HG03196 (cell line): ENCODE results near the gene HIVEP2.

Experiments used
- ATAC-seq: cut with Tn5 transposase; IDR thresholded peaks from one replicate; pipeline ENCODE4 v1.9.1; 2021; ENCODE audit not compliant: unreplicated experiment

HIVEP2 gene

DNA sequence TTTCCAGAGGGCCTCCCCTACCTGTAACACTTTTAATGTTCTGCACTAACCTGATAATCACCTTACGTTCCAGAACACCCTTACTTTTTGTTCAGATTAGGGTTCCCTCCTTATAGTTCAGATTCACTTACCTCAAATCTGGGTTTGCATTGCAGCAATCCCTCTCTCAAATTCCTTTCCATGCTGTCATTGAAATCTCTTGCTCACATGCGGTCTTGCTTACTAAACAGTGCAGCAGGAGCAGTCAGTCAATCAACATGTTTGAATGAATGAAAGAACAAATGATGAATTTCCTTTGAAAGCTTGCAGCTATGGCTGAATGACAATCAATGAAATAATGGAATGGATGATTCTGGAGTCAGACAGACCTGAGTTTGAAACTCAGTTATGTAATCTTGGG is 200.1 kb downstream of the HIVEP2 start:
- no peak for ATAC-seq

DNA sequence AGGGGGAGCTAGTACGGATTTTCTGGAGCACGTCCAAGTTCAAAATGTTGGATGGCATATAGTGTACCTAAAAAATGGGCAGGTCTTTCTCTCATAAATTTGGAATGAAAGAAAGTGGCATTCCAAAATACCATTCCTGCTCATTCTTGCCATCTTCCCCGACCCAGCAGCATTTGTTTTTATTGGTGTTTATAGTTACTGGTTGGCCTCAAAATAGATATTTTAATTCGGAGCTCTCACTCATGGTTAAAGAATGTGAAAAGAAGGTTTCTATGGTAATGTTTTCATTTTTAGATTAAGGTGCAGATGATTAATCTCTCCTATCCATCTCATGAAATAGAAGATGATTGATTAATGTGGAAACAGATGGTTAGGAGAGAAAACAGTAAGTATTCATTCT is 204.5 kb downstream of the HIVEP2 start:
- ATAC-seq: no peak

DNA sequence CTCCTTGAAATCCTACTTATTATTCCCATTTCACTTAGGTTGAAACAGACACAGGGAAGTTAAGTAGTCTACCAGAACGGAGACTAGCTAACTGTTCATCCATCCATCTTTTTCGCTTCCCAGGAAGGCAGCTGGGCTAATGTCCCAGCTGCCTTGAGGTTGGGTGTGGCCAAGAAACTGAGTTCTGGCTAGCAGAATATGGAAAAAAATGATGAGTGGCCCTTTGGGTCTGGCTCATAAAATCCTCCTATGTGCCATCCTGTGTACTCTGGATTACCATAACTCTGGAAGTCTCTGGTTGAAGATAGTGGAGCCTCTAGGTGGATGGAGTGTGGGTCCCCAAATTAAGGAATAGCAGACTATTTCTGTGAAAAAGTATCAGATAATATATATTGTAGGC is 206.2 kb downstream of the HIVEP2 start:
- ATAC-seq: no peak

DNA sequence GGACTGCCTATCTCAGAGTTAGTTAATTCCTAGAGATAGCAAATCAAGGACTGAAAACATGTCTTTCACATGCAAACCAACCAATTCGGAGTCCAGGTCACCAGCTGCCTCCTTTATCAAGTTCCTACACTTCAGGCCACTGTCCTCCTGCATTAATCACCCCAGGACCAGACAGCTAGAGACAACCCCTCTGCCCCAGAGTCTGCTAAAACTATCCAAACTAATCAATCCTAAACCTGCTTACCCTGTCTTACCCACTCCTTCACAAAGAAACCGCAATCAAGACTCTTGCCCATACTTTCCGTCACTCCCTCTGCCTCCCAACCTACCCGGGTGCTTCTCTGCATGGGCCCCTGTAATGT is 207.0 kb downstream of the HIVEP2 start:
- no peak for ATAC-seq

DNA sequence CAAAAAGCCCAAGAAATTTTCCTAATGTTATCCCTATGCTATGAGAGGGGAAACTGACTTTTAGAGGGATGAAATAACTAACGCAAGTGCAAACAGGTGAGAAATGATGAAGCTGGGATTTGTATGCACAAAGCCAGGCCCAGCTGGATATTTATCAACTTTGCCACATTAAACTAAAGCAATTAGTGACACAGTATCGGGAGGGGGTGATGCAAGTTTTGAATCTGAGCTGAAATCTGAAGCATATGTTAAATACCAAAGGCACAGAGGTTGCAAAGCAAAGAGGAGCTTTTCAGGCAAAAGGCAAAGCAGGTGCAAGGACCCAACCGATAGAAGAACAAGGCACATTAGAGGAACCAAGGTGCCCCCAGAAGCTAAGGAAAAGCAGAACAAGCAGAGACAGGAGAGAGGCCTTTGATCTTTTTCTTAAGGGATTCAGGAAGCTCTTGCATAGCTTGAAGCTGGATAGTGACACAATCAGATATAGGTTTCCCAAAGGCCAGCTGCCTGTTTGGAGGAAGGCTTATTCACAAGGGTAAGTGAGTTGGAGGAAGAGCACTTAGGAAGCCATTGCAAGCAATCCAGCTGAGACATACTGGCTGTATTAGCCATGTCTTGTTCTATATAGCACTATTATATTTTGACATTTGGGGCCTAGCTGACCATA is 207.5 kb downstream of the HIVEP2 start:
- ATAC-seq: no peak

DNA sequence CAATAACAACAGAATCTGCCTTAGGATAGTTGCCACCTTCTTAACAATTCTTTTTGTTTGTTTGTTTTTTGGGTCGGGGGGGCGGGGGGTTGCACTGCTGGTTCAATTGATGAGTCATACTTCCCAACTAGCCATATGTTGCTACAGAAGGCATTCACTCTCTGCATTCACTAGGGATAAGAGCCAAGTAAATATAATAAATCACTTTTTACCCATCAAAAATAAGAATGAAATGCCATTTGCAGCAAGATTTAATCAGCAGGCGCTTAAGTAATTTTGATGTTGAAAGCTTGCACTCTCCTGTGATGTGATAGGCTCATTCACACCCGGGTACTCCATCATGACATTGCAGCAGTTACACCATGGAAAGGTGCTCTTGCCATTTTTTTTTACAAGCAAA is 209.8 kb downstream of the HIVEP2 start:
- ATAC-seq: no peak

DNA sequence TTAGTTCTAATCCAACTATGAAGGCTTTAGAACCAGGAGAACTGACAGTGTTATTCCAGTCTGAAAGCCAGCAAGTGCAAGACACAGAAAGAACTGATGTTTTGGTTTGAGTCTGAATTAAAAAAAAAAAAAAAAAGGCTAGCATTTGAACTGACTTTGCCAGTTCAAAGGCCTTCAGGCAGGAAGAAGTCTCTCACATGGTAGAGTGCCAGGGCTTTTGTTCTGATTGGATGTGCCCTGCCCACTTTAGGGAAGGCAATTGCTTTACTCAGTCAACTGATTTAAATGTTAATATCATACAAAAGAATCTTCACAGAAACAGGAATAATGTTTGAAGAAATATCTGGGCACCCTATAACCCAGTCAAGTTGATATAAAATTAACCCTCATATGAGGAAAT is 212.2 kb downstream of the HIVEP2 start:
- no peak for ATAC-seq

DNA sequence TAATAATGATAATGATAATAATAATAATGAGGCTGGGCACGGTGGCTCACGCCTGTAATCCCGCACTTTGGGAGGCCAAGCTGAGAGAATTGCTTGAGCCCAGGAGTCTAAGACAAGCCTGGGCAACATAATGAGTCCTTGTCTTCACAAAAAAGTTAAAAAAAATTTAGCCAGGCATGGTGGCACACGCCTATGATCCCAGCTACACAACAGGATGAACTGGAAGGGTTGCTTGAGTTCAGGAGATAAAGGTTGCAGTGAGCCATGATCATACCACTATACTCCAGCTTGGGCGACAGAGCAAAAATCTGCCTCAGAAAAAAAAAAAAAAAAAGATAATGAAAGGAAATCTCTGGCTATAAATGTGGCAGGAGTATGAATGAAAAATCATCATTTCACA is 213.4 kb downstream of the HIVEP2 start:
- no peak for ATAC-seq

DNA sequence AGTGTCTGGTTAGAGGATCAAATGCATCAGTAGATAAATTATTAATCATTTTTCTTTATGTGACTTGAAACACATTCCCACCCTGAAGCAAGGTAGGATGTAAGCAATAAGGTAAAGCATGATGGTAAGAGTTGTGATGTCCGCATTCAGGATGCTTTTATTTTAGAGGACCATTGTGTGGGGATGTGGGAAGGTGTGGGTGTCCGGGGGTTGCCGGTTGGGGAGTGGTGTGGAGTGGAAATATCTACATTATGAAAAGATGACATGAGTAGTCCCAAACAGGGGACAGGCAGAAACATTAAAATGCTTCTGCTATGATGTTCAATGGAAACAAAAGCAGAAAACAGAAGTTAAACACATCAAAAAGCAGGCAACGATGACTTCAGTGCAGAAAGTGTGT is 215.4 kb downstream of the HIVEP2 start:
- no peak for ATAC-seq

DNA sequence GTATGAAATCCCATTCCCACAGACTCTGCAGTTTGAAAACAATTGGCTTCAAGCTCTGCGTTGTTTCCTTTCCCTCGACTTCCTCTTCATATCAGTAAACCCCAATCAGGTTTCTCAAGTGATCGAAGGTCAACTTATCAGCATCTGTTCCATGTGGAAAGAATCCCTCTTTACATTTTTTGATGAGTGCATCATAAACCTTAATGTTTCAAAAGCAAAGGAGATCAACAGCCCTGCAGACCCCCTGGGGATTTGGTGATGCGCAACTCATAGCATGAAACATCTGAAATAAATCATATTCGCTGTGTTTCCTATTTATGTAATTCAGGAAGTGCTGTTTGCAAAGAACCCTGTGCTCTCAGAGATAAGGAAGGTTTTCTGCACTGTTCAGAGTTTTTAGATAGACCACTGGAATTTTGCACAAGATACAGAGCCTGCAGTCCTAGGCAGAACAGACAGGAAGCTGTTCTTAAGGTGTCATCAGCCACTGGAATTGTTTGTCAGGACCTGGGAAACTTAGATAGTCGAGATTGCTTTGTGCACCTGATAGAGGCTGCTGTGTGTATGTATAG is 216.0 kb downstream of the HIVEP2 start:
- ATAC-seq: no peak

DNA sequence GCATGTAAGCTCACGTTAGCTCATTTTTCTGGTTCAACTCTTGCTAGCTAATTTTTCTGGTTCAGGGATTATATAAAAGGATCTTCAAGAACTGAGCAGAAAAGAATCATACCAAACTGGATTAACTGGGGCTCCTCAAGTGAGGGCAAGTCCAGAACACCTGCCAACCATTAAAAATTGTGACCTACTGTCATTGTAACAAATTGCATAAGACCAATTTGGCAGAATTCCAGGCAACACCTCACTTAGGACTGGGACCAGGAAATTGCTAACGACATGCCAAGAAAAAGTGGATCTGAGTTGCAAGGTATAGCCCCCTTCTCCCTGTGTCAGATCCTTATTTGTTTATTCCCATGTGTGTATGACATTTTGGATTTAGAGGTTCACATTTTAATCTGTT is 216.6 kb downstream of the HIVEP2 start:
- ATAC-seq: no peak

DNA sequence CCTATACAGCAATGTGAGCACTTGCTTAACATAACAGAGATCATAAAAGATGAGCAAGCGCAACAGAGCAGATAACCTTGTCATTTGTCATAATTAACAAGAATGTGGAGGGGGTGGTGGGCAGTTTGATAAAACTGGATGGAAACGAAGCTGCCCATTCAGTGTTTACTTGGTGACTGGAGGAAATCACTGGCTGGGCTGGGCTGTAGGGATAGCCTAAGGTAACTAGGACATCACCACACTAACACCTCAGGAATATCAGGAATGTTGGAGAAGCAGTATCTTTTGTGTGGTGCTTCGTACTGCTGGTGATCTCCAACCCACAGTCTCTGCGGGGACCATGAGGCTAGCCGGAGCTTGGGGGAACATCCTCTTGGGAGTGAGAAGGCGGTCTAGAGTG is 218.4 kb downstream of the HIVEP2 start:
- no peak for ATAC-seq

DNA sequence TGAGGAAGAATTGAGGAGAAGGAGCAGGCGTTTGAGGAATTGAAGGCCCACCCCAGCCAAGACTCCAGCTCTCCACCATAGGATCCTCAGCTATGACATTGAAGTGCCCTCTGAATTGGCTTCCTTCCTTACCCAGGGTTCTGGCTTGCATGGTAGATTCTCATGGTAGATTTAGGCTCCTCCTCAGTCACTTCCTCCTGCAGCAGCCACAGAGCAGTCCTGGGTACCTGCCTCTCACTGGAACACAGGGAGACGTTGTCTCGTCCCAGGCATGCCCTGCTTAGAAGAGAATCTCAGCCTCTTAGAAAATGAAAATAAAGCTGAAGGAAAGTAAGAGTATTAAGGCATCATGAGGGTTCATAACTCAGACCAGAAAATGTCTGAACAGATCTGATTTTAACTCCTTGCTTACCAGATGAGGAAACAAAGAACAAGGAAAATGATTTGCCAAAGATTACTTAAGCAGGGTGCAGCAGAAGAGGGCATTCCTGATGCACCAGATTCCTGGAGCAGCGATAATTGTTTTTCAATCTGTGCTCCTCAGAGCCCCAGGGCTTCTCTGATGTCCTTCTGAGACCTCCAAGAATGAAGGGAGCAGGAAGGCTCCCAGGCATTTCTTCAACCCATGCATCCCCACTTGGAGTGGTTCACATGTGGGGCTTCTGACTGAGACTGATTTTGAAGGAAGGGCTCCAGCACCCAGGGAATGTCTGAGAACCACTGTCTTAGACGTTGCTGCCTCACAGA is 219.8 kb downstream of the HIVEP2 start:
- no peak for ATAC-seq

DNA sequence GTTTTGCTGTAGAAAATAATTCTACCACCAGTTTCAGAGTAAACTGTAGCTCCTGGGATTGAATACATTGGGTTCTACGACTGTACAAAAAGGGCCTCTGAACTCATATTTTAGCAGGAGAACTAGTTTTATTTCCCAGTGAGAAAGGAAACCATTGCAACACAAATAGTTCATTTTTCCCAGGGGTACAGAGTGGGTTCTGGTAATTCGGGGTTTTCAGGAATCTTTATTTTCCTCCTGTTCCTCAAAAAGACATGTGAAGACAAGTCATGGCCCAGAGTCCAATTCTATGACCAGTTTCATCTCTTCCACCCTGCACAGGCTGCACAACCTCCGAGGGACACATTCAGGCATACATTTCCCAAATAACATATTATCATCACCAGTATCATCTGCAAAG is 222.1 kb downstream of the HIVEP2 start:
- ATAC-seq: no peak

DNA sequence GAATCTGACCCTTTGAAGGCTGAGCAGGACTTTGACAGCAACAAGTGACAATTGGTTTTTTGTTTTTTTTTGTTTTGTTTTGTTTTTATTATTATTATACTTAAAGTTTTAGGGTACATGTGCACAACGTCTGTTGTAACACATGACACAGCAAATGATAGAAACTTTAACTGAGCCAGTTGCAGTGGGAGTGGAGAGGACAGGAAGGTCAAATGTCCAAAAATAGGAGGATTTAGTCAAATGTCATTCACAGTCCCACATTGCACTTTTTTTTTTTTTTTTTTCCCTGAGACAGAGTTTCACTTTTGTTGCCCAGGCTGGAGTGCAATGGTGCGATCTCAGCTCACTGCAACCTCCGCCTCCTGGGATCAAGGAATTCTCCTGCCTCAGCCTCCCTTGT is 223.0 kb downstream of the HIVEP2 start:
- ATAC-seq: no peak

DNA sequence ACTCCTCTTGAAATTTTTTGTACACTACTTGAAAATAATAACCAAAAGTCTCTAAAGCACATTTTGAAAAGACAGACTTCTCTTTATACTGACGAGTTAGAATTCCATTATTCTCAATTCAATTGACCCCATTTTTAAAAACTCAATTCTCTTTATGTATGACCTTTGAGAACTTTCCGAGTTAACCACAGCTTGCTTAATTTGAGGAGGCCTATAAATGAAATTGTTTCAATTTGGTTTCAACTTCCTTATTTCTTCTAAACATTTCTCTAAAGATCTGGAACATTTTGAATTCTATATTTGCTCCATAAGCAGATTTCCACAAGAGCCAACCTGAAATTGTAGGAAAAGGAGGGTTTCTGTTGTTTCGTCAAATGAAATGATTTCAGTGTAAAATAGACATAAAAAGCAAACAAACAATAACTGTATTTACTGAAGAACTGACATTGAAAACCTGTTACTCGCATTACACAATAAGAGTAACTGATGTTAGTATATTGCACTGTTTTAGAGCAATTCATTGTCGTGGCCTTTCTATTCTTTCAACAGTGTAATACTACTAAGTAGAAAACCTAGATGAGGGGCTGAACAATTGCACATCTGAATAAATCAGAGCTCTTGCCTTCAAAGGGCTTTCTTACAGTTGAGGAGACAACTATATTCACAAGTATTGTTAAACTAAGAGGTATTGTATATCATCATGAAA is 223.6 kb downstream of the HIVEP2 start:
- ATAC-seq: no peak

DNA sequence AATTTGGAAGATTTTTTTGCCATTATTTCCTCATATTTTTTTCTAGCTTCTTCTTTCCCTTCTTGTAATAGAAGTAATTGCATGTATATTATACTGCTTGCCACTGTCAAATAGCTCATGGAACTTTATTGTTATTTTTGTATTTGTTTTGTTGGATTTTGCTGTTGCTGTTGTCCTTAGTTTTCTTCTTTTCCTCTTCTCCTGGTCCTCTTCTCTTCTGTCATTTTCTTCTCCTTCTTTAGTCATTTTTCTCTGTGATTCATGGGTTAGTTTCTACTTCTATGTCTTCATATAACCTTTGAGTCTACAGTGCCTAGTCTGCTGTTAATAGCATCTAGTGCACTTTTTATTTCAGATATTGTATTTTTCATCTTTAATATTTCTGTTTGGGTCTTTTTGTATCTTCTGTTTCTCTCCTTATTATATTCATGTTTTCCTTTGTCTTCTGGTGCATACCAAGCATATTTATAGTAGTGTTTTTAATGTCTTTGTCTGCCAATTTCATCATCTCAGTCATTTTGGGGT is 226.2 kb downstream of the HIVEP2 start:
- ATAC-seq: no peak

DNA sequence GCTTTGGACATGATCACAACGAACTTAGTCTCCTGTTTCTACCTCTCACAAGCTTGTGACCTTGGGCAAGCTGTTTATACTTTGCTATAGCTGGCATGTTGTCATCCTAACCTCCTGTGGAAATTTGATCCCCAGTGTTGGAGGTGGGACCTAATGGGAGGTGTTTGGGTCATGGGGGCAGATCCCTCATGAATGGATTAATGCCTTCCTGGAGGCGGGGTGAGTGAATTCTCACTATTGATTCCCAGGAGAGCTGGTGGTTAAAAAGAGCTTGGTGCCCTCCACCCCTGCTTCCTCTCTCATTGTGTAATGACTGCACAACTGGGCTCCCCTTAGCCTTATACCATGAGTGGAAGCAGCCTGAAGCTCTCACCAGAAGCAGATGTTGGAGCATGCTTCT is 228.9 kb downstream of the HIVEP2 start:
- no peak for ATAC-seq

DNA sequence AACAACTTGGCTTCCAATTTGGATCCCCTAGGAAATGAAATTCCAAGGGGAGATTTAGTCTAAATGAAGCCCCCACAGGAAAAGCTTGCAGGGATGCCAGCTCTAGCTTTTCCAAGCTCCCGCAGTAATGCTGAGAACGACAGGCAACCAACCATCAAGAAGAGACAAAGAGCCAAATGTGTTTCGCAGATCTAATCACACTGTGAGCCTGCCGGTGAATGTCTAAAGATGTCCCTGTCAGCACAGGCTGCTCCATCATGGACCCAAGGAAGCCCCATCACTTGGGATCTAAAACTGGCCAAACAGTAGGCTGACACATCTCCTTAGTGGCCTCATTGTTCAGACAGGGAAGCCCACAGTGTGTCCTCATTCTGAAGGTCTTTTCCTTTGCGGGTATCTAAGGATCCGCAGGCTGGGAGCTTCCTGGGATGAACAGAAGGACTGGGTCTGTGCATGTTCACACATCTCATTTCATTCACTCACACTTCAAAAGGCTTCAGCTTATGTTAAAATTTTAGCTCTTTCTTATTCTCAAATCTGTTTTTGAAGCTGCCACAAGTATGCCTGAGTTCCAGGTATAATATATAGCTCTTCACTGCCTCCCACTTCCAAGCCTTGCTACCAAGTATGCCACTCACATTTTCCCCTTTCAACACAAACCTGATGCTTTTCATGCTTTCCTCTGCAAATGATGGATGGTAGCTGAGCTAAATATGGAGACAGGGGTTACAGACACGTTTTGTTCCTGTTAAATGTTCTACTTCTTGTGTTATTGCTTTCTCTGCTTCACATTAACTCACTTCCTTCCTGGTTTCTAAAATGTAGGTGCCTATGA is 229.8 kb downstream of the HIVEP2 start:
- ATAC-seq: no peak

DNA sequence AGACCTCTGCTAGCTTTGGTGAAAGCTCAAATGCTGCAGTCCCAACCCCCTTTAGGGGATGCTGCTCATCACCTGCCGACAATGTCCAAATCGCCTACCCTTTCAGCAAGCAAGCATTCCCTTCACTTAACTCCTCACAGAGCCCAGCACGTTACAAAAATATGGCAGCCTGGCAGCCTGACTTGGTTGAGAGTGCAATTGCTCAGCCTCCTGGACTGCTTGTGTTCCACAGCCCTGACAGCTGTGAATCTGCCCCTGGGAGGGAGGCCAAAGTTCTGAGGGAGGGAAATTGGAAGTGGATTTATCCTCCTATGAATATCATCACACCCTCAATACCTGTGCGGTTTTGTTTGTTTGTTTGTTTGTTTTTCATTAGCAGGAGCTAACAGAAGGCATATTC is 231.0 kb downstream of the HIVEP2 start:
- ATAC-seq: no peak

DNA sequence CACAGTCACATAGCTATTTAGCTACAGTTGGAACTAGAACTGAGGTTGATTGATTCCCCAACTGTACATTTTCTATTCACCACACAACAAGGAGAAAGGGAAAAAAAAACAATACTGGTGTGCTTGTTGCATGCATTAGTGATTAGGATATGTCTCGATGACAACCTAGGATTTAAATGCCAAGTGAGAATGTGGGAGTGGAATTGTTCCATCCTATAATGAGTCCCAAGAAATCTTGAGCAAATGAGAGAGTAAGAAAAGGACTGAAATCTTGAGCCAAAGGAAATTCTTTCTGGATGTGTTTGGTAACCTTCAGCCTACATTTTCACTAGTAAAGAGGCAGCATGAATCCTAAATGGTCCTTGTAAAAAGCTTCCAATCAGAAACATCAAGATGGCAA is 232.7 kb downstream of the HIVEP2 start:
- no peak for ATAC-seq
